ENCODE data around the gene NTHL1.

The NTHL1 gene

DNA sequence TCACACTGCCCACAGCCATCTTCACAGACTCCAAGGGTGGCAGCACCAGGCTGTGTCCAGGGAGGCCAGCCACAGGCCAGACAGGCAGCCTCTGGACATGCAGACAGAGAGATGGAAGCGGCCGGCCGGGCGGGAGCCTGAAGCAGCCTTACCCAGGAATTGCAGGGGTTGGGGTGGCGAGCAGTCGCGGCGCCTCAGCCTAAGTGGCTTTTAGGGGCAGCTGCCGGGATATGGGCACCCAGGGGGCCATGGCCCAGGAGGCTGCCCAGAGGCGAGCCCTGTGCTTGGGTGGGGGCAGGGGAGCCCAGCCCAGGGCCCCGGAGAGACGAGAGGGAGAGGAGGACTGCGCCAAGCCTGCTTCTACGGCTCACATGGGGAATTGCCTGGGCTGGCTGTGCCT, 22.4 kb downstream of the NTHL1 start:
- TF ChIP-seq EGR1 (IDR thresholded peaks at IDR 0.05) (no peak), TCF12 (IDR thresholded peaks at IDR 0.05; ENCODE audit: low read depth) (no peak), RAD21 (IDR thresholded peaks at IDR 0.05; ENCODE audit: low read depth) (no peak), EP300 (IDR thresholded peaks at IDR 0.05; ENCODE audit: borderline replicate concordance) (no peak), FOXM1 (IDR thresholded peaks at IDR 0.05; ENCODE audit: borderline replicate concordance, low read depth) (no peak), CEBPB (IDR thresholded peaks at IDR 0.05) (no peak), ZBTB7A (IDR thresholded peaks at IDR 0.05; ENCODE audit: low read depth) (no peak), TAF1 (IDR thresholded peaks at IDR 0.05; ENCODE audit: low read depth) (no peak), TEAD4 (IDR thresholded peaks at IDR 0.05) (no peak), NFIC (IDR thresholded peaks at IDR 0.05) (no peak), CREB1 (IDR thresholded peaks at IDR 0.05; ENCODE audit: low read depth) (no peak), YY1 (IDR thresholded peaks at IDR 0.05; ENCODE audit: low read depth) (no peak)
- TF ChIP-seq, protein P1, sequence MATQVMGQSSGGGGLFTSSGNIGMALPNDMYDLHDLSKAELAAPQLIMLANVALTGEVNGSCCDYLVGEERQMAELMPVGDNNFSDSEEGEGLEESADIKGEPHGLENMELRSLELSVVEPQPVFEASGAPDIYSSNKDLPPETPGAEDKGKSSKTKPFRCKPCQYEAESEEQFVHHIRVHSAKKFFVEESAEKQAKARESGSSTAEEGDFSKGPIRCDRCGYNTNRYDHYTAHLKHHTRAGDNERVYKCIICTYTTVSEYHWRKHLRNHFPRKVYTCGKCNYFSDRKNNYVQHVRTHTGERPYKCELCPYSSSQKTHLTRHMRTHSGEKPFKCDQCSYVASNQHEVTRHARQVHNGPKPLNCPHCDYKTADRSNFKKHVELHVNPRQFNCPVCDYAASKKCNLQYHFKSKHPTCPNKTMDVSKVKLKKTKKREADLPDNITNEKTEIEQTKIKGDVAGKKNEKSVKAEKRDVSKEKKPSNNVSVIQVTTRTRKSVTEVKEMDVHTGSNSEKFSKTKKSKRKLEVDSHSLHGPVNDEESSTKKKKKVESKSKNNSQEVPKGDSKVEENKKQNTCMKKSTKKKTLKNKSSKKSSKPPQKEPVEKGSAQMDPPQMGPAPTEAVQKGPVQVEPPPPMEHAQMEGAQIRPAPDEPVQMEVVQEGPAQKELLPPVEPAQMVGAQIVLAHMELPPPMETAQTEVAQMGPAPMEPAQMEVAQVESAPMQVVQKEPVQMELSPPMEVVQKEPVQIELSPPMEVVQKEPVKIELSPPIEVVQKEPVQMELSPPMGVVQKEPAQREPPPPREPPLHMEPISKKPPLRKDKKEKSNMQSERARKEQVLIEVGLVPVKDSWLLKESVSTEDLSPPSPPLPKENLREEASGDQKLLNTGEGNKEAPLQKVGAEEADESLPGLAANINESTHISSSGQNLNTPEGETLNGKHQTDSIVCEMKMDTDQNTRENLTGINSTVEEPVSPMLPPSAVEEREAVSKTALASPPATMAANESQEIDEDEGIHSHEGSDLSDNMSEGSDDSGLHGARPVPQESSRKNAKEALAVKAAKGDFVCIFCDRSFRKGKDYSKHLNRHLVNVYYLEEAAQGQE (IDR thresholded peaks at IDR 0.05; ENCODE audit: low read depth): no peak
- TF ChIP-seq, protein P2, sequence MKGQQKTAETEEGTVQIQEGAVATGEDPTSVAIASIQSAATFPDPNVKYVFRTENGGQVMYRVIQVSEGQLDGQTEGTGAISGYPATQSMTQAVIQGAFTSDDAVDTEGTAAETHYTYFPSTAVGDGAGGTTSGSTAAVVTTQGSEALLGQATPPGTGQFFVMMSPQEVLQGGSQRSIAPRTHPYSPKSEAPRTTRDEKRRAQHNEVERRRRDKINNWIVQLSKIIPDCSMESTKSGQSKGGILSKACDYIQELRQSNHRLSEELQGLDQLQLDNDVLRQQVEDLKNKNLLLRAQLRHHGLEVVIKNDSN (IDR thresholded peaks at IDR 0.05): no peak
- TF ChIP-seq, protein P3, sequence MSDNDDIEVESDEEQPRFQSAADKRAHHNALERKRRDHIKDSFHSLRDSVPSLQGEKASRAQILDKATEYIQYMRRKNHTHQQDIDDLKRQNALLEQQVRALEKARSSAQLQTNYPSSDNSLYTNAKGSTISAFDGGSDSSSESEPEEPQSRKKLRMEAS (IDR thresholded peaks at IDR 0.05): no peak

DNA sequence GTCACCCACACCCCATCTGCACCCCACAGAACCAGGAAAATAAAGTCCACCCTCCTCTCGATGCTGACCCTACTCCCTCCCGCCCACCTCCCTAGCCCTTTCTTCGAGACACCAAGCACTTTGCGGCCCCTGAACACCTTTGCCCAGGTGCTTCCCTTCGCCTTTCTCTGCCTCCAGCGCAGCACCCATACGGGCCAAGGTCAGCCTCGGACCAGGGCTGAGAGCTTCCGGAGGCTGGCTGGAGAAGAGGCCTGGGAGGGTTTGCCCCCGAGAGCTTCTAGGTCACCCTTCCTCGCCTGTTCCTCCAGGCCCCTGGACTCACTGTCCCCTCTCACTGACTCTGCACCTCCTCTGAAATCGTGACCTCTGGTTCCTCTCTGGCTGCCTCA, 23.6 kb downstream of the NTHL1 start:
- TF ChIP-seq RAD21 (IDR thresholded peaks at IDR 0.05; ENCODE audit: low read depth) (no peak), ZBTB7A (IDR thresholded peaks at IDR 0.05; ENCODE audit: low read depth) (no peak), CREB1 (IDR thresholded peaks at IDR 0.05; ENCODE audit: low read depth) (no peak), TAF1 (IDR thresholded peaks at IDR 0.05; ENCODE audit: low read depth) (no peak), EGR1 (IDR thresholded peaks at IDR 0.05) (no peak), YY1 (IDR thresholded peaks at IDR 0.05; ENCODE audit: low read depth) (no peak), NFIC (IDR thresholded peaks at IDR 0.05) (no peak), EP300 (IDR thresholded peaks at IDR 0.05; ENCODE audit: borderline replicate concordance) (no peak), TEAD4 (IDR thresholded peaks at IDR 0.05) (no peak), FOXM1 (IDR thresholded peaks at IDR 0.05; ENCODE audit: borderline replicate concordance, low read depth) (no peak), TCF12 (IDR thresholded peaks at IDR 0.05; ENCODE audit: low read depth) (no peak), CEBPB (IDR thresholded peaks at IDR 0.05) (no peak)
- TF ChIP-seq, protein P1 (IDR thresholded peaks at IDR 0.05; ENCODE audit: low read depth): no peak
- TF ChIP-seq, protein P2 (IDR thresholded peaks at IDR 0.05): no peak
- TF ChIP-seq, protein P3 (IDR thresholded peaks at IDR 0.05): no peak

DNA sequence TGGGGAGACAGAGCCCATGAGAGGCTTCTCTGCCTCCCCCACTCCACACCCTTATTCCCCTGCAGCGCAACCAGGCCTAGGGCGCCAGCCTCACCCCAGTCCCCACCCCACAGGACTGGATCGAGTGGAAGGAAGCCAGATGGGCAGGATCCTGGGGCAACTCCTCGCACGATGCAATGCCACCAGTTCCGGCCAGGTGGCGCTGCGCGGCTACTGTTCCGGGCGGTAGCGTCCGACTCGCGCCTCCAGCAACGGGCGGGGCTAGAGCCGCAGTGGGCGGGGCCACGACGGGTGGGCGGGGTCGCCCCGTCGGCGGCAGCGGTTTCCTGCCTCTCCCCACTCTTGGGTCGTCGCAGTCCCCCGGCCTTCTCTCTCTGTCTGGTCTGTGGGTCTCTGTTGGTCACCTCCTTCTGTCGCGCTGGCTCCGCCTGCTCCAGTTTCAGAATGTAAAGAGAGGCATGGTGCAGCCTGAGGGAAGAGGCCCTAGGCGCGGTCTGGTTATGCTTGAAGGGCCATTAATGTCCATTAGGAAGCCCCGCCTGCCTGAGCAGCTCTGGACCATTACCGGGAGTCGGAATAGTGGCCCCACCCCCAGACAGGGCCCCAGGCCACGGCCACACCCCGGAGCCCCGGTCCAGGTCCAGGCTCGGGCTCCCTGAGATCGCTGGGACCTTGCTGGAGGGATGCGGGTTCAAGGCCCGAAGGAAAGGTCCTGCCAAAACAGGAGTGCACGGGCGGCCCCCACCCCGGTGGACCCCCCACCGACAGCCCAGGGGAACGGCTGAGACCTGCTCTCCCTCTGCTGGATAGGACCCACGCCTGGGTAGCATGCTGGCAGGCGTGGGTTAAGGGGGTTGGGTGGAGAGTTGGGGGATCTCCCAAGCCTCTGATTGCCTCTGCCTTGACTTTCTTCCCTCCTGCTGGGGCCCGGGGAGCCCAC, 24.3 kb downstream of the NTHL1 start:
- TF ChIP-seq RAD21 (IDR thresholded peaks at IDR 0.05; ENCODE audit: low read depth) (peak; percentile 98), YY1 (IDR thresholded peaks at IDR 0.05; ENCODE audit: low read depth) (0 out of 2 replicates have a peak, but pooled peaks have one; percentile 13), TAF1 (IDR thresholded peaks at IDR 0.05; ENCODE audit: low read depth) (0 out of 2 replicates have a peak, but pooled peaks have one; percentile 37), ZBTB7A (IDR thresholded peaks at IDR 0.05; ENCODE audit: low read depth) (peak; percentile 46), TCF12 (IDR thresholded peaks at IDR 0.05; ENCODE audit: low read depth) (peak; percentile 57), FOXM1 (IDR thresholded peaks at IDR 0.05; ENCODE audit: borderline replicate concordance, low read depth) (no peak), EP300 (IDR thresholded peaks at IDR 0.05; ENCODE audit: borderline replicate concordance) (peak; percentile 49; the same call in 1 of the 2 replicates), CEBPB (IDR thresholded peaks at IDR 0.05) (no peak), EGR1 (IDR thresholded peaks at IDR 0.05) (no peak), CREB1 (IDR thresholded peaks at IDR 0.05; ENCODE audit: low read depth) (peak; percentile 10; the same call in 1 of the 2 replicates), TEAD4 (IDR thresholded peaks at IDR 0.05) (peak; percentile 46), NFIC (IDR thresholded peaks at IDR 0.05) (no peak; the same call in 1 of the 2 replicates)
- TF ChIP-seq, protein P2 (IDR thresholded peaks at IDR 0.05): no peak
- TF ChIP-seq, protein P1 (IDR thresholded peaks at IDR 0.05; ENCODE audit: low read depth): no peak
- TF ChIP-seq, protein P3 (IDR thresholded peaks at IDR 0.05): peak; percentile 52

Measured in Ishikawa (cell line).